HepG2 (cell line): Measurements from ENCODE around the gene EPS8. TPM values are rescaled to one million over a fixed set of nuclear protein-coding genes. Genes with fewer than 3 reads are reported as not detected.

Experiments
- ATAC-seq: fragments of 200-7000 bp; cut with Tn5 transposase; 3 replicates; pipeline ENCODE4 v1.9.1; 2020; ENCODE audit warnings: mild to moderate bottlenecking, moderate library complexity
- BruUV-seq: library from RNA; stranded (reverse); fragments of 400-500 nt; replicated peaks from 2 replicates; lab custom pipeline; 2021; lab: Mats Ljungman, UMichigan
- CTCF ChIA-PET: fragments of 300-600 bp; formaldehyde crosslinking; extraction: SDS; loops from one replicate; lab custom pipeline; 2021; ENCODE audit warnings: low total read pairs, inconsistent platforms, low intra/inter-chr PET ratio; lab: Yijun Ruan, JAX
- POLR2A ChIA-PET: fragments of 350-600 bp; sonication (Branson Sonifier 250); formaldehyde crosslinking; loops from one replicate; lab custom pipeline; 2020; ENCODE audit warnings: antibody characterized with exemption, inconsistent platforms; lab: Yijun Ruan, JAX
- DNase-seq: peaks from one replicate; pipeline ENCODE4 v3.0.0-alpha.2; 2015; ENCODE audit warnings: low spot score
- FAIRE-seq: peaks from 3 replicates; lab custom pipeline; 2011; peaks lifted over from hg19 to GRCh38; lab: Jason Lieb, UNC
- H2AFZ ChIP-seq: one replicate; pipeline ENCODE4 v1.6.1; 2011; ENCODE audit warnings: low read length, inconsistent platforms
- H3K27ac ChIP-seq: fragments of 300-600 bp; 3 replicates; pipeline ENCODE4 v1.8.0; 2011; ENCODE audit warnings: mixed run types, mild to moderate bottlenecking, mixed read lengths, low read length, inconsistent platforms; ENCODE audit not compliant: insufficient read depth; ENCODE audit errors: extremely low read length
- H3K27me3 ChIP-seq, 2 experiments: fragments of 200-600 bp in 1 of 2; 2 replicates in 1 of 2; 3 replicates in 1 of 2; pipeline versions ENCODE4 v1.6.0 to v1.8.0; 2011; ENCODE audit warnings: low read length in 2 of 2, mild to moderate bottlenecking in 2 of 2, moderate library complexity in 2 of 2, inconsistent platforms in 1 of 2; ENCODE audit not compliant: insufficient read depth in 2 of 2, control insufficient read depth in 1 of 2
- H3K36me3 ChIP-seq, 2 experiments: fragments of 200-600 bp in 1 of 2; replicated peaks in 1 of 2; 2 replicates in 1 of 2; 3 replicates in 1 of 2; pipeline versions ENCODE4 v1.5.1 to v1.8.0; 2011; ENCODE audit warnings: low read length in 2 of 2, inconsistent platforms in 1 of 2; ENCODE audit not compliant: insufficient read depth in 2 of 2, control insufficient read depth in 1 of 2
- H3K4me1 ChIP-seq: 2 replicates; pipeline ENCODE4 v1.5.1; 2012; ENCODE audit warnings: low read length, inconsistent platforms; ENCODE audit not compliant: insufficient read depth
- H3K4me2 ChIP-seq: 2 replicates; pipeline ENCODE4 v1.6.0; 2011; ENCODE audit warnings: low read depth, low read length, inconsistent platforms
- H3K4me3 ChIP-seq, 3 experiments: fragments of 200-600 bp in 1 of 3; sonication (generic), shearing (Covaris generic) in 1 of 3; replicated peaks in 1 of 3; 2 replicates each; pipeline ENCODE4 v1.5.1; 2011 to 2016; ENCODE audit warnings: low read length in 3 of 3, inconsistent platforms in 2 of 3, low read depth in 2 of 3, mild to moderate bottlenecking in 2 of 3, control low read depth in 1 of 3, mixed read lengths in 1 of 3; ENCODE audit not compliant: insufficient read depth in 1 of 3
- H3K79me2 ChIP-seq: one replicate; pipeline ENCODE4 v1.6.1; 2011; ENCODE audit warnings: low read length, inconsistent platforms; ENCODE audit not compliant: insufficient read depth
- H3K9ac ChIP-seq: 2 replicates; pipeline ENCODE4 v1.6.0; 2011; ENCODE audit warnings: mild to moderate bottlenecking, low read depth, low read length, inconsistent platforms; ENCODE audit not compliant: insufficient read depth
- H3K9me3 ChIP-seq: 2 replicates; pipeline ENCODE4 v1.5.1; 2012; ENCODE audit warnings: mild to moderate bottlenecking, low read length
- H4K20me1 ChIP-seq: 2 replicates; pipeline ENCODE4 v1.6.0; 2011; ENCODE audit warnings: inconsistent platforms, mild to moderate bottlenecking, low read length, moderate library complexity; ENCODE audit not compliant: insufficient read depth
- EHMT2 ChIP-seq: fragments of 200-600 bp; sonication (generic); IDR thresholded peaks from 2 replicates; pipeline ENCODE4 v1.7.0; 2017; ENCODE audit warnings: antibody characterized with exemption, low read depth, low read length, borderline replicate concordance
- ERF ChIP-seq: IDR thresholded peaks from 2 replicates; pipeline ENCODE4 v1.6.1; 2018; ENCODE audit warnings: missing biosample characterization, missing genetic modification reagents
- NR0B2 ChIP-seq: sonication (generic); formaldehyde crosslinking; IDR thresholded peaks from 2 replicates; pipeline ENCODE4 v1.4.0; 2020; ENCODE audit warnings: mild to moderate bottlenecking, missing genetic modification reagents
- RBFOX2 ChIP-seq: fragments of 200-400 bp; formaldehyde crosslinking; IDR thresholded peaks from 2 replicates; pipeline ENCODE4 v1.6.1; 2017; ENCODE audit warnings: low read depth, mild to moderate bottlenecking, low read length
- SMC3 ChIP-seq: IDR thresholded peaks from 2 replicates; pipeline ENCODE4 v1.6.1; 2011; ENCODE audit warnings: low read length, improper control_type of control experiment
- ZNF337 ChIP-seq: sonication (generic); formaldehyde crosslinking; IDR thresholded peaks from 2 replicates; pipeline ENCODE4 v1.5.1; 2020; ENCODE audit warnings: missing genetic modification reagents, low read depth, mild to moderate bottlenecking, borderline replicate concordance
- ZNF407 ChIP-seq: sonication (generic); formaldehyde crosslinking; IDR thresholded peaks from one replicate; pipeline ENCODE4 v1.5.1; 2020; ENCODE audit warnings: mild to moderate bottlenecking, missing genetic modification reagents; ENCODE audit errors: not compliant biosample characterization
- ZNF432 ChIP-seq: sonication (generic); formaldehyde crosslinking; IDR thresholded peaks from 2 replicates; pipeline ENCODE4 v1.5.0; 2020; ENCODE audit warnings: missing genetic modification reagents, mild to moderate bottlenecking, borderline replicate concordance
- ZNF512 ChIP-seq: sonication (generic); formaldehyde crosslinking; IDR thresholded peaks from 2 replicates; pipeline ENCODE4 v1.4.0; 2020; ENCODE audit warnings: mild to moderate bottlenecking, missing genetic modification reagents
- ZNF883 ChIP-seq: sonication (generic); formaldehyde crosslinking; IDR thresholded peaks from 2 replicates; pipeline ENCODE4 v1.5.1; 2020; ENCODE audit warnings: mild to moderate bottlenecking, missing genetic modification reagents; ENCODE audit errors: not compliant biosample characterization
- in situ Hi-C: cut with HindIII; loops from 2 replicates; pipeline ENCODE4 v1.10.0; 2017; ENCODE audit warnings: low pct_unique_long_range_greater_than_20kb; ENCODE audit not compliant: extremely low pct_ligation_motif_present
- intact Hi-C: fragments of 100-400 bp; cut with micrococcal nuclease; formaldehyde crosslinking; loops from one replicate; pipeline ENCODE4 v1.10.0; 2022; ENCODE audit not compliant: unreplicated experiment
- polyA plus RNA-seq, 8 experiments: library from polyadenylated mRNA; depleted of rRNA in 3 of 8; stranded (reverse) in 7 of 8; unstranded in 1 of 8; fragments of >200 nt; fragmentation: Illumina TruSeq in 4 of 8; extraction: Trizol in 4 of 8; gene quantifications; 2 replicates each; pipeline versions ENCODE4 v1.2.1 to v1.2.3, GENCODE V29; 2011 to 2016; ENCODE audit warnings: low read depth in 4 of 8, missing spikeins in 1 of 8, mixed read lengths in 1 of 8; ENCODE audit not compliant: insufficient read depth in 1 of 8
- total RNA-seq, 5 experiments: library from RNA; depleted of rRNA; stranded (reverse); fragments of >200 nt; fragmentation: Illumina TruSeq; extraction: Trizol; gene quantifications; 2 replicates each; pipeline ENCODE4 v1.2.3, GENCODE V29; 2016; ENCODE audit warnings: low read depth in 1 of 5
- TF ChIP-seq, protein P1 (sequence below): IDR thresholded peaks from 2 replicates; pipeline ENCODE4 v1.6.1; 2012; ENCODE audit warnings: low read depth, low read length, improper control_type of control experiment

The EPS8 gene
- total and polyA plus RNA-seq, 2 of the 13 experiments (the other 11 are each of a cell fraction or from before 2014, with no cell fraction given): 37.1 to 43.4 TPM

DNA sequence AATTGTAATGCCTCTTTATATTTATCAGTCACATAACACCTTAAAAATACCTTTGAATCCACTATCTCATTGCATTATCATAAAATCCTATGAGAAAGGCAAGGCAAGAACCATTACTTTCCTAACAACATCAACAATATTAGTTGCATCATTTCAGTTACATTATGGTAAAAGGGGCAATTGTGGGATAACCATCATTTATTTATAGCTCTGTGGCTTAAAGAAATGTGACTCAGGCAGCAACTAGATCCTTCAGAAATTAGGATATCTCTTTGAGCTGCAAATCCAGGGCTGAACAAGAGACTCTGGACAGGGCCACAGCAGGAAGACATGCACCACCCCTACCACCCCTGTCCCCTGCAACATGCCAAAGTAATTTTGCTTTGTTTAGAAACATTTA, 36.4 kb downstream of the EPS8 start:
- no peak overlapping the region for H3K9ac ChIP-seq
- H4K20me1 ChIP-seq: no peaks in the 10 kb centered on the region
- BruUV-seq: no TSS peak
- TF ChIP-seq, protein P1, sequence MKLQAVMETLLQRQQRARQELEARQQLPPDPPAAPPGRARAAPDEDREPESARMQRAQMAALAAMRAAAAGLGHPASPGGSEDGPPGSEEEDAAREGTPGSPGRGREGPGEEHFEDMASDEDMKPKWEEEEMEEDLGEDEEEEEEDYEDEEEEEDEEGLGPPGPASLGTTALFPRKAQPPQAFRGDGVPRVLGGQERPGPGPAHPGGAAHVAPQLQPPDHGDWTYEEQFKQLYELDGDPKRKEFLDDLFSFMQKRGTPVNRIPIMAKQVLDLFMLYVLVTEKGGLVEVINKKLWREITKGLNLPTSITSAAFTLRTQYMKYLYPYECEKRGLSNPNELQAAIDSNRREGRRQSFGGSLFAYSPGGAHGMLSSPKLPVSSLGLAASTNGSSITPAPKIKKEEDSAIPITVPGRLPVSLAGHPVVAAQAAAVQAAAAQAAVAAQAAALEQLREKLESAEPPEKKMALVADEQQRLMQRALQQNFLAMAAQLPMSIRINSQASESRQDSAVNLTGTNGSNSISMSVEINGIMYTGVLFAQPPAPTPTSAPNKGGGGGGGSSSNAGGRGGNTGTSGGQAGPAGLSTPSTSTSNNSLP: no peak
- TF ChIP-seq ZNF337 (CRISPR knock-in tag) (no peak), NR0B2 (CRISPR knock-in tag) (no peak), ZNF883 (CRISPR knock-in tag) (no peak), ZNF432 (no peak), ZNF407 (CRISPR knock-in tag) (no peak), ERF (CRISPR knock-in tag) (no peak), EHMT2 (no peak), RBFOX2 (no peak), SMC3 (no peak), ZNF512 (no peak)
- no peak overlapping the region for H3K4me3 ChIP-seq
- H3K4me1 ChIP-seq: 0 out of 2 replicates have a peak, but pooled peaks cover under 1% of the 10 kb centered on the region
- H3K79me2 ChIP-seq: peaks cover 76% of the 10 kb centered on the region
- ATAC-seq (no peak), DNase-seq (no peak), FAIRE-seq (no peak)
- H3K36me3 ChIP-seq: no peaks in the 10 kb centered on the region
- intact Hi-C loops (no loop called here), in situ Hi-C loops (no loop called here)
- H3K27me3 ChIP-seq: no peaks in the 10 kb centered on the region
- ChIA-PET POLR2A (no interaction called here), CTCF (no interaction called here)
- H3K4me2 ChIP-seq: no peak overlapping the region
- no peaks in the 10 kb centered on the region for H3K9me3 ChIP-seq
- no peak overlapping the region for H3K27ac ChIP-seq
- H2AFZ ChIP-seq: no peak overlapping the region
